IMR-90 (cell line): ENCODE measurements around the gene NCKAP5L. TPM values are rescaled to one million over a fixed set of nuclear protein-coding genes. Genes with fewer than 3 reads are reported as not detected.

Experiments used
- ATAC-seq: fragments of 200-7000 bp; cut with Tn5 transposase; 2 replicates; pipeline ENCODE4 v1.9.1; 2020; ENCODE audit warnings: low read depth, mild to moderate bottlenecking, moderate library complexity
- BruUV-seq: library from RNA; stranded (reverse); fragments of 400-500 nt; replicated peaks from 2 replicates; lab custom pipeline; 2021; lab: Mats Ljungman, UMichigan
- CTCF ChIA-PET: fragments of 300-600 bp; formaldehyde crosslinking; extraction: SDS; loops from one replicate; lab custom pipeline; 2021; ENCODE audit warnings: antibody characterized with exemption; lab: Yijun Ruan, JAX
- POLR2A ChIA-PET: fragments of 300-600 bp; sonication (Branson Sonifier 250); formaldehyde crosslinking; loops from one replicate; lab custom pipeline; 2022; ENCODE audit warnings: antibody characterized with exemption; ENCODE audit not compliant: unreplicated experiment; lab: Charles Lee
- DNase-seq: peaks from one replicate; pipeline ENCODE4 v3.0.0; 2013
- H2AFZ ChIP-seq: replicated peaks from 2 replicates; pipeline ENCODE3; 2013; ENCODE audit warnings: low read length, mild to moderate bottlenecking; ENCODE audit not compliant: poor library complexity
- H2AK5ac ChIP-seq: 2 replicates; pipeline ENCODE4 v1.6.1; 2013; ENCODE audit warnings: low read depth, low read length, inconsistent platforms
- H2AK9ac ChIP-seq: replicated peaks from 2 replicates; pipeline ENCODE3; 2013; ENCODE audit warnings: mild to moderate bottlenecking, low read depth, low read length, moderate library complexity; ENCODE audit not compliant: poor library complexity
- H2BK120ac ChIP-seq: 2 replicates; pipeline ENCODE4 v1.6.1; 2013; ENCODE audit warnings: low read depth, low read length, inconsistent platforms
- H2BK15ac ChIP-seq: 3 replicates; pipeline ENCODE4 v1.6.1; 2013; ENCODE audit warnings: low read depth, low read length, inconsistent platforms
- H2BK20ac ChIP-seq: 2 replicates; pipeline ENCODE4 v1.6.1; 2013; ENCODE audit warnings: low read depth, mild to moderate bottlenecking, inconsistent platforms, low read length, moderate library complexity
- H2BK5ac ChIP-seq: 2 replicates; pipeline ENCODE4 v1.6.1; 2013; ENCODE audit warnings: mild to moderate bottlenecking, low read depth, low read length, inconsistent platforms; ENCODE audit not compliant: poor library complexity, severe bottlenecking
- H3K14ac ChIP-seq: replicated peaks from 2 replicates; pipeline ENCODE4 v1.6.1; 2013; ENCODE audit warnings: low read depth, low read length, inconsistent platforms
- H3K18ac ChIP-seq: 2 replicates; pipeline ENCODE4 v1.6.1; 2013; ENCODE audit warnings: low read depth, low read length, control low read depth
- H3K23ac ChIP-seq: 2 replicates; pipeline ENCODE4 v1.6.1; 2013; ENCODE audit warnings: low read depth, low read length, inconsistent platforms
- H3K27ac ChIP-seq: 2 replicates; pipeline ENCODE4 v1.5.1; 2013; ENCODE audit warnings: mild to moderate bottlenecking, control low read depth, low read length; ENCODE audit not compliant: insufficient read depth
- H3K27me3 ChIP-seq: 2 replicates; pipeline ENCODE4 v1.6.1; 2013; ENCODE audit warnings: low read length; ENCODE audit not compliant: control insufficient read depth, insufficient read depth
- H3K36me3 ChIP-seq: 2 replicates; pipeline ENCODE4 v1.6.1; 2013; ENCODE audit warnings: low read length, mixed read lengths; ENCODE audit not compliant: control insufficient read depth, insufficient read depth
- H3K4ac ChIP-seq: 2 replicates; pipeline ENCODE4 v1.6.1; 2013; ENCODE audit warnings: low read depth, low read length, inconsistent platforms
- H3K4me1 ChIP-seq: 2 replicates; pipeline ENCODE4 v1.6.1; 2013; ENCODE audit warnings: low read length, mixed read lengths; ENCODE audit not compliant: control insufficient read depth, insufficient read depth
- H3K4me2 ChIP-seq: 2 replicates; pipeline ENCODE4 v1.6.1; 2013; ENCODE audit warnings: low read depth, mild to moderate bottlenecking, control low read depth, low read length, moderate library complexity
- H3K4me3 ChIP-seq: 2 replicates; pipeline ENCODE4 v1.5.1; 2013; ENCODE audit warnings: low read depth, mild to moderate bottlenecking, control low read depth, low read length, moderate library complexity; ENCODE audit not compliant: insufficient read depth
- H3K56ac ChIP-seq: 2 replicates; pipeline ENCODE4 v1.6.1; 2013; ENCODE audit warnings: low read length, inconsistent platforms; ENCODE audit not compliant: insufficient read depth; ENCODE audit errors: extremely low read depth
- H3K79me1 ChIP-seq, 2 experiments: 2 replicates each; pipeline ENCODE4 v1.6.1; 2013; ENCODE audit warnings: low read length in 2 of 2, inconsistent platforms in 1 of 2, low read depth in 1 of 2
- H3K9ac ChIP-seq: 2 replicates; pipeline ENCODE4 v1.6.1; 2013; ENCODE audit warnings: low read depth, low read length, control low read depth
- H3K9me1 ChIP-seq: 2 replicates; pipeline ENCODE4 v1.6.1; 2013; ENCODE audit warnings: low read length, inconsistent platforms; ENCODE audit not compliant: insufficient read depth
- H3K9me3 ChIP-seq: 2 replicates; pipeline ENCODE4 v1.6.1; 2013; ENCODE audit warnings: low read length; ENCODE audit not compliant: control insufficient read depth, insufficient read depth
- H4K20me1 ChIP-seq: 2 replicates; pipeline ENCODE4 v1.6.1; 2013; ENCODE audit warnings: low read length, inconsistent platforms; ENCODE audit not compliant: insufficient read depth
- H4K5ac ChIP-seq: 2 replicates; pipeline ENCODE4 v1.6.1; 2013; ENCODE audit warnings: mild to moderate bottlenecking, low read depth, low read length, control low read depth
- H4K8ac ChIP-seq, 2 experiments: 2 replicates each; pipeline ENCODE4 v1.6.1; 2013; ENCODE audit warnings: low read depth in 2 of 2, low read length in 2 of 2, control low read depth in 1 of 2, inconsistent platforms in 1 of 2
- H4K91ac ChIP-seq: 2 replicates; pipeline ENCODE4 v1.6.1; 2013; ENCODE audit warnings: low read depth, low read length, inconsistent platforms; ENCODE audit not compliant: insufficient read depth
- CHD1 ChIP-seq: IDR thresholded peaks from 2 replicates; pipeline ENCODE4 v1.6.1; 2012; ENCODE audit warnings: low read depth, low read length, improper control_type of control experiment
- CTCF ChIP-seq: conservative IDR thresholded peaks from 2 replicates; pipeline ENCODE4 v1.5.1; 2012; ENCODE audit warnings: mild to moderate bottlenecking, low read depth, low read length, improper control_type of control experiment
- RCOR1 ChIP-seq: IDR thresholded peaks from 2 replicates; pipeline ENCODE4 v1.6.1; 2012; ENCODE audit warnings: mild to moderate bottlenecking, low read length, improper control_type of control experiment; ENCODE audit not compliant: insufficient replicate concordance
- USF2 ChIP-seq: fragments of 150-350 bp; IDR thresholded peaks from 2 replicates; pipeline ENCODE4 v1.6.1; 2017; ENCODE audit warnings: mild to moderate bottlenecking, antibody characterized with exemption, low read length, low read depth
- WGBS, 2 experiments: methylation state at CpG; one replicate each; pipeline versions ENCODE4 v1.1.5 to v1.1.7; 2013; ENCODE audit warnings: missing lambda C conversion rate in 2 of 2; ENCODE audit not compliant: insufficient read length in 1 of 2; ENCODE audit errors: extremely low coverage in 2 of 2; 5-methylcytosine and 5-hydroxymethylcytosine counted together
- dilution Hi-C: fragments of 300-500 bp; cut with HindIII; formaldehyde crosslinking; loops from one replicate; pipeline ENCODE4 v1.14.3; 2018; ENCODE audit warnings: low sequenced_read_pairs; ENCODE audit not compliant: unreplicated experiment
- in situ Hi-C: fragments of 300-500 bp; cut with MboI; formaldehyde crosslinking; loops from 3 replicates; pipeline ENCODE4 v1.14.3; 2019; ENCODE audit warnings: low sequenced_read_pairs, inconsistent platforms, mixed read lengths
- intact Hi-C: fragments of 100-400 bp; cut with micrococcal nuclease; formaldehyde crosslinking; loops from 2 replicates; pipeline ENCODE4 v1.10.0; 2022
- polyA plus RNA-seq, 3 experiments: library from polyadenylated mRNA; depleted of rRNA; stranded (reverse); fragments of >200 nt; gene quantifications; 2 replicates each; pipeline ENCODE4 v1.2.3, GENCODE V29; 2012; ENCODE audit warnings: low replicate concordance in 1 of 3
- total RNA-seq: library from RNA; depleted of rRNA; stranded (reverse); fragments of >200 nt; gene quantifications from 2 replicates; pipeline ENCODE4 v1.2.3, GENCODE V29; 2012

Gene NCKAP5L
- total and polyA plus RNA-seq, 2 of the 4 experiments (the other 2 are of a cell fraction): 6.1 to 14.4 TPM

- H2BK20ac ChIP-seq: no peak overlapping the region
- dilution Hi-C loops: no loop called here
- peaks cover 27% of the 10 kb centered on the region for H3K9me1 ChIP-seq
- peak overlapping the region; percentile 44 for H2BK120ac ChIP-seq
- H3K27me3 ChIP-seq: no peaks in the 10 kb centered on the region
- peak overlapping the region; percentile 96 for H2AK5ac ChIP-seq
- ATAC-seq: no peak
- TF ChIP-seq RCOR1 (no peak), USF2 (no peak), CTCF (no peak), CHD1 (no peak)
- peak overlapping the region; percentile 91 for H2AFZ ChIP-seq
- no peaks in the 10 kb centered on the region for H3K9me3 ChIP-seq
- H4K5ac ChIP-seq: peak overlapping the region; percentile 22; the same call in 1 of the 2 replicates
- H3K4ac ChIP-seq: peak overlapping the region; percentile 90
- H3K4me2 ChIP-seq: peak overlapping the region; percentile 93
- no peak for DNase-seq
- peak overlapping the region; percentile 14; the same call in 1 of the 2 replicates for H3K18ac ChIP-seq
- peaks cover 2% of the 10 kb centered on the region; the same call in 1 of the 2 replicates for H3K36me3 ChIP-seq
- H4K8ac ChIP-seq: peak overlapping the region; percentile 62 to 86
- ChIA-PET POLR2A (no interaction called here), CTCF (no interaction called here)
- intact Hi-C loops: no loop called here
- peaks cover 56% of the 10 kb centered on the region for H4K20me1 ChIP-seq
- peak overlapping the region; percentile 92 for H3K23ac ChIP-seq
- peak overlapping the region; percentile 76 for H2BK5ac ChIP-seq
- H3K4me1 ChIP-seq: peaks cover 27% of the 10 kb centered on the region
- peak overlapping the region; percentile 92 for H3K27ac ChIP-seq
- H2BK15ac ChIP-seq: peak overlapping the region; percentile 41; the same call in 1 of the 3 replicates
- H3K4me3 ChIP-seq: peak overlapping the region; percentile 72
- BruUV-seq: no TSS peak
- H3K56ac ChIP-seq: peak overlapping the region; percentile 86; the same call in 1 of the 2 replicates
- no CpG with 5 or more reads among the region's 6 CpGs for WGBS, 2 experiments
- in situ Hi-C loops: no loop called here
- peaks cover 9 to 70% of the 10 kb centered on the region in 2 experiments; a peak in 3 of 4 replicates for H3K79me1 ChIP-seq
- peak overlapping the region; percentile 90 for H2AK9ac ChIP-seq
- peak overlapping the region; percentile 90 for H4K91ac ChIP-seq
- H3K14ac ChIP-seq: peak overlapping the region; percentile 92
- H3K9ac ChIP-seq: peak overlapping the region; percentile 91
These were observed 1.2 kb downstream of the NCKAP5L start for GRCh38 chr12:49827051-49827400.
